GM10248 (cell line): ENCODE results near the gene FAM107B.

Experiments used
- CTCF ChIA-PET: fragments of 300-600 bp; sonication (Branson Sonifier 250); formaldehyde crosslinking; extraction: SDS; loops from one replicate; lab custom pipeline; 2021; ENCODE audit warnings: antibody characterized with exemption; lab: Yijun Ruan, JAX
- POLR2A ChIA-PET: fragments of 350-650 bp; sonication (Branson Sonifier 250); formaldehyde crosslinking; extraction: SDS; loops from one replicate; lab custom pipeline; 2020; ENCODE audit warnings: antibody characterized with exemption; lab: Yijun Ruan, JAX
- DNase-seq: peaks from one replicate; pipeline ENCODE4 v3.0.0; 2012; ENCODE audit errors: extremely low spot score
- CTCF ChIP-seq: IDR thresholded peaks from 2 replicates; pipeline ENCODE4 v1.5.1; 2012; ENCODE audit warnings: mild to moderate bottlenecking, low read depth; ENCODE audit errors: extremely low read depth, missing control alignments, control extremely low read depth

Gene FAM107B

DNA sequence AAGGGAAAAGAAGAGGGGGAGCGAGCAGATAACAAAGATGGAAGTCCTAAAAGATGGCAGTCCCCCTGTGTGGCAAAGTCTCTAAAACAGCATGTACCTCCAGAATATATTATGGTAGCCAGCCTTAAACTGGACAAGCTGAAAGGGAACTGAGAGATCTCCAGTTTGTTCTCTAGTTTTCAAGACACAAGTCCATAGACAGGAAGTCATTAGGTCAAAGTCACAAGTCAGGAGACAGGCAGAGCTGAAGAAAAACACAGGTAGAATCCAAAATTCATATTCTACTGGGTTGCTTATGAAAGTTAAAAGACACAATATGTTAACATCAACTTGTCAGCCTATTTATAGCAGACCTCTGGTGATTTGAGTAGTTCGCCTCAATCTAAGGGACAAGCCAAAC is 38.7 kb downstream of the FAM107B start:
- DNase-seq: no peak
- CTCF ChIA-PET: no interaction called here

DNA sequence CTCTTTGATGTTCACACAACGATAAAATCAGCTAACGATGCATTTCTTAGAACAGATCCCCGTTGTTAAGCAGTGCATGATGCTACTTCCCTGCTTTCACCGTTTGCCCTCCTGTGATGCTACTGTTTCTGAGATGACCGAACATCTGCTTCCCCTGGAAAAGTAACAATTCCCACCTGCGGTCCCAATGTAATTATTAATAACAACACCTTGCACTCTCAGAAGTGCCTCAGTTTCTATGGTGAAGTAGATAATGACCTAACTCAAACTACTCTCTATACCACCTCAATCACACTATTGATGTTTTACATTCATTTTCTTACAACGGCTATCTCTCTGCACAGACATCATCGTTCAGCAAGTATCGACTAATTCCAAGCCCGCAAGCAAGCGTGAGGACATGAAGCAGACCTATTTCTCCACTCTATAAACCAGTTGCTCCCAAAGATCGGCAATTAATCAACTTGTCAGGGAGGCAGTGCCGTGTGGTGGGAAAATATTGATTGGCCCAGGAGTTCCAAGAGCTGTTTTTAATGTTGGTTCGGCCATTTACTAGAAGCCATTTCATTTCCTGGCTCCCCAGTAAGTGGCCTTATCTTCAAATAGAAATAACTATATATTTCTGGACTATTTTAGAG is 42.7 kb downstream of the FAM107B start:
- CTCF ChIA-PET: no interaction called here
- POLR2A ChIA-PET: no interaction called here
- no peak for DNase-seq
- no peak for TF ChIP-seq CTCF

More for the DNA sequence above, 38.7 kb downstream of the FAM107B start:
- TF ChIP-seq CTCF: no peak
- POLR2A ChIA-PET: no interaction called here

DNA sequence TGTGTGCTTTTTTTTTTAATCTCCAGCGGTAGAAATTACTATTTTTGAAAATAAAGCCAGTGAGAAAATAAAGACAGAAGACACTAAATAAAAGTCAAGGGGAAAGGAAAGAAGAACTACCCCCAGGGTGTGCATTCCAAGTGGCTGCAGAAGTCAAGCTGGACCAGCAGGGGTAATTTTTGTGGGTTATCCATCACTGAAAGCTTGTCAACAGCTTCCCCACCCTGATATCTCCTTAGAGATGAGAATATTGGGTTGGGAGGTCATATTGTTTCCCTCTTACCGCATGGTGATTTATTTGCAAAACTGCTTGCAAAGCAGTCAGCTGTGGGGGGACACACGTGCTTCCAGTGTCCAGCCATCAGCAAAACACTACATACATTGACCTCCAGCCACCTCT is 46.4 kb downstream of the FAM107B start:
- ChIA-PET CTCF (interaction anchor here (1.0 kb wide), 1 partner anchor 20 kb away, joined by 4 read pairs; no protein-coding TSS in a partner anchor), POLR2A (no interaction called here)
- no peak for DNase-seq
- TF ChIP-seq CTCF: no peak

DNA sequence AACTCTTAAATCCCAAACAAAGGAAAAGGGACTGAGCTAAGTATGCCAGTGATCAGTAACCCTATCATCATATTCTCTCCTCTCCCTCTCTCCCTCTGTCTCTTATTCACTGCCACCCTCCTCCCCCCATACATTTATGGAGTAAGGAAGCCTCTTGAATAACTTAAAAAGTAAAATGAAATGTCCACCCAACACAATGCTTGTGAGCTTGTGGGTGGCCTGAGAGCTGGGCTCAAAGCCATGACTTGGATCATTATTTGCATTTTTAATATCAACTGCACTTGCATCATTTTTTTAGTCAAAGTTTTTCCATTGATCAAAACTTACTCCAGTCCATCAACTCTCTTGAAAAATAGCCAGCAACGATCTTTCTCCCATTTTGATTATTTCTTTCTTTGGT is 46.8 kb downstream of the FAM107B start:
- POLR2A ChIA-PET: no interaction called here
- CTCF ChIA-PET: interaction anchor here (1.0 to 1.7 kb wide), 4 partner anchors 20 to 59 kb away, joined by 3 to 4 read pairs (median 4); no protein-coding TSS in a partner anchor
- no peak for TF ChIP-seq CTCF
- DNase-seq: no peak

DNA sequence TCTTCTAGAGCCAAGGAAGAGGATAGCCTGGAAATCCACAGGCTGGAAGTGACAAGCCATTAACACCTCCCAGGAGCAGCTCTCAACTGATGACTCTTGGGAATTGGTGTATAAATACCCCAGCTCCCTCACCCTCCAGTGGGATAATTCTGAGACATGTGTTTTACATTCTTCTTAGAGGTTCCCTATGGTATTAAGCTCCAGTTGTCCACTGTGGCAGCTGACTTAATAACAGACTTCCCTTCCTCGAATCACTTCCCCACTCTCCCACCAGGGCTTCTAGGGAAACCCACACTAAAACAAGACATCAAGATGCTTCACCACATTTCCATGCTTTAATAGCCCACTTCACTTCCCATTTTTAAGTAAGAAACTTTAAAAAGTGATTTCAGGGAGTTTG is 47.2 kb downstream of the FAM107B start:
- no peak for DNase-seq
- POLR2A ChIA-PET: no interaction called here
- CTCF ChIA-PET: interaction anchor here (1.0 to 1.7 kb wide), 5 partner anchors 13 to 58 kb away, joined by 3 to 4 read pairs (median 4); no protein-coding TSS in a partner anchor
- no peak for TF ChIP-seq CTCF

GRCh38 chr10:14724931-14725330 is 49.8 kb downstream of the FAM107B start:
- CTCF ChIA-PET: interaction anchor here (1.1 to 1.3 kb wide), 2 partner anchors 9 to 26 kb away, joined by 3 read pairs; no protein-coding TSS in a partner anchor
- DNase-seq: no peak
- POLR2A ChIA-PET: no interaction called here
- TF ChIP-seq CTCF: no peak
